NCI-H345 (cell line): ENCODE measurements around the gene ASB15.
A peak's percentile ranks its signal among the peaks of the same experiment; 100 is the strongest.
"Not testable (repeated sequence)": the region's sequence is repeated elsewhere in the genome, so short reads cannot be mapped to it uniquely, and the experiment has no call there.

Source experiments
- DNase-seq: peaks from one replicate; lab custom pipeline; 2025; lab: John Stamatoyannopoulos, UW

The ASB15 gene

GRCh38 chr7:123598657-123599056 is 3.0 kb upstream of the ASB15 start:
- no peak for DNase-seq

GRCh38 chr7:123599766-123600165 is 1.9 kb upstream of the ASB15 start:
- DNase-seq, result no peak

- no peak for DNase-seq
Observed at GRCh38 chr7:123600876-123601275, 745 bp upstream of the ASB15 start.

GRCh38 chr7:123602648-123603047 is 1.0 kb downstream of the ASB15 start:
- DNase-seq, result no peak

GRCh38 chr7:123604739-123605138 is 3.1 kb downstream of the ASB15 start:
- DNase-seq, result no peak

- DNase-seq, result no peak
Observed at GRCh38 chr7:123607423-123607975, 5.9 kb downstream of the ASB15 start.

GRCh38 chr7:123608991-123609882 is 7.6 kb downstream of the ASB15 start:
- DNase-seq, result no peak

GRCh38 chr7:123609883-123610239 is 8.2 kb downstream of the ASB15 start:
- DNase-seq, result no peak

- no peak for DNase-seq
Observed at GRCh38 chr7:123612024-123612423, 10.4 kb downstream of the ASB15 start.

GRCh38 chr7:123615344-123615743 is 13.7 kb downstream of the ASB15 start:
- DNase-seq, result no peak

GRCh38 chr7:123616223-123616622 is 14.6 kb downstream of the ASB15 start:
- no peak for DNase-seq

GRCh38 chr7:123621707-123622106 is 20.1 kb downstream of the ASB15 start:
- no peak for DNase-seq

GRCh38 chr7:123622660-123623386 is 21.2 kb downstream of the ASB15 start:
- DNase-seq, result peak; percentile 87

- DNase-seq, result no peak
Observed at GRCh38 chr7:123624527-123625183, 23.0 kb downstream of the ASB15 start.

- no peak for DNase-seq
Observed at GRCh38 chr7:123625254-123625653, 23.6 kb downstream of the ASB15 start.

- DNase-seq, result no peak
Observed at GRCh38 chr7:123627851-123628250, 26.2 kb downstream of the ASB15 start.

- no peak for DNase-seq
Observed at GRCh38 chr7:123628829-123629228, 27.2 kb downstream of the ASB15 start.

- DNase-seq, result no peak
Observed at GRCh38 chr7:123629281-123629680, 27.7 kb downstream of the ASB15 start.

- DNase-seq, result no peak
Observed at GRCh38 chr7:123632808-123633207, 31.2 kb downstream of the ASB15 start.

- DNase-seq, result no peak
Observed at GRCh38 chr7:123633553-123633952, 31.9 kb downstream of the ASB15 start.

GRCh38 chr7:123634011-123634573 is 32.5 kb downstream of the ASB15 start:
- not testable (repeated sequence) for DNase-seq
